Measurements from ENCODE around the gene ZDHHC3.
"Not testable (repeated sequence)": the region's sequence is repeated elsewhere in the genome, so short reads cannot be mapped to it uniquely, and the experiment has no call there.

Gene ZDHHC3

DNA sequence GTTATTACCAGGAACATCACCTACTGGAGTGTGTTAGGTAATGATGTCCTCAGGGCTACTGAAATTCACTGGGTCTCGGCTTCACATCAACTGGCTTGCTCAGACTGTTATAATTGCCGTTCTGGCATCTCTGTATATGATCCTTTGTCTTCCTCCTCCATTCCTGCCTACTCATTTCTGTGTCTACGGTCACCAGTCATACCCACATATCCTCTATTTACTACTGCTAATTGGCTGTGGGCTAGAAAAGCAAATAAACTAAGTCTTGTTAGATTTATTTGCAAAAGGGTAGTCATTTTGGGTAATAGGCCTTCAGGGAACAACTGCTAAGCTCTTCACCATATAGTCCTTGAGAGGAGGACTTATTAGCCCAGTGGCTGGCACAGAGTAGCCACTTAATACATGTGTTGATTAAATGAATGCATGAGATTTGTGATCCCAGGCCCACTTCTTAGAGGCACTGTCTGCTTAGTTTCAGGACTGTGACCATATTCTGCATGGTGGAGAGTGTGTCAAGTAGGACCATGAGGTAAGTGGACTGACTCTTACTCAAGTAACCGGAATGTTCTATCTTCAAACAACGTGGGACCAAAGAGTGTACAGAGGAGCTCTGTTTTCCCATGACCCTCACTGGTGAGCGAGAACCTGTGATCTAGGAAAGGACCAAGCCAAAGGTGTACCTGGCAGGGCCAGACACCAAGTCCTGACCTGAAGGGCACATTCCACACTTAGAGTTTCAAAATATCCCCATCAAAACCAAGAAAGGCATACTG lies 13.2 kb downstream of the ZDHHC3 start:
- no peak for DNase-seq

DNA sequence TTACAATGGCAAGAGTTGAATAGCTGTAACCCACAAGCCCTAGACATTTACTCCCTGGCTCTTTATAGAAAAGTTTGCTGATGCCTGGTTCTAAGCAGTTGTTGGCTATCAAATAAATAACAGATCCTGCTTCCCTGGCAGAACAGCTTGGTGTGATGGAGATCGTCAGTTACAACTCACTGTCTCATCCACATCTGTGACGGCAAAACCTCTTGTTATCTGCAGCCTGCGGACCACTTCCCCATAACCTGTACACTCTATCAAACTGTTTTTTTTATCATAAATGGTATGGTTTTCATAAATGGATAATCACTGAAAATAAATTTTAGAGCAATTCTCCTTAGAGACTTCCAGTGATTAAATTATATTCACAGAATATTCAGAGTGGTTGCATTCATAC lies 14.1 kb downstream of the ZDHHC3 start:
- DNase-seq: no peak

DNA sequence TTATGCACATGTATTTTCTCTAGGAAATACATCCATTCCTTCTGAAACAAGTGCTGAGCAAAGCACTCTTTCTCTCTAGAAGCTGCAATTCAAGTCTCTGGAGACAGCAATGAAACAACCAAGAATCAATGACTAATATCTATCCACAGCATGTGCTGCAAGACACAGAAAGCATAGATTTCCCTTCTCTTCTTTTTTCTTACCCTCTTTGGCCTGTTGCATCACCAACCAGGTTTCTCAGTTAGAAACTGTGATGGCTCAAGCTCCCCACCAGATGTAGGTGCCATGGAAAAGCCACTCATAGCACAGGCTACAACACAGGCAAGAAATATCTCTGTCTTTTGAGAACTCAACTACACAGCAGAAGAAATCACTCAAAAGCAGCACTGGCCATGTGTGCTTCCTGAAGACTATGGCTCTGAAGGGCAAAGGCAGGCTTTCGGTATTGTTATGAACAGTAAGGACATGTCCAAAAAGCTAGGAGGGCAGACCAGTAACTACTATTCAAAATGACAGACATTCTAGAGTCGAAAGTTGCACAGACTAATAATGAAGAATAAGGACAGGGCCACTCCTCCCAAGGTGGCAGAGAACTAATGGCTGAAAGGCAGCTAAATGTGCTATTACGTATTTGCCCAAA lies 15.5 kb downstream of the ZDHHC3 start:
- no peak for DNase-seq

DNA sequence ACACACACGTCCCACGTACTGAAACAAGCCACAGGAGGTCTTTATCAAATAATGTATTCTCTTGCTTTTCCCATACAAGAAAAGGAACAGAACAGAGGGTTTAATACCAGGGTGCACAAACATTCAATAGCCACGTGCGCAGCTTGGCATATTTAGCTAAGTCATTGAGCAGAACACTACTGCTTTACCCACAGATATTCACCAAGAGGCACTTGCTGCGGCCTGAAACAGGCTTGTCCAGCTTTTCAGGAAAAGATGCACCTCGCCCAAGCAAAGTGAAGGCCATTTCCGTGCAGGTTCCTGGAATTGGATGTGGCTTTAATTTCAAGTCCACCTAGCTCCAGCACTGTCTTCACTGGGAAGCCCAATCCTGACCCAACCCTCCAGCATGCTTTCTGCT lies 17.6 kb downstream of the ZDHHC3 start:
- DNase-seq: no peak

DNA sequence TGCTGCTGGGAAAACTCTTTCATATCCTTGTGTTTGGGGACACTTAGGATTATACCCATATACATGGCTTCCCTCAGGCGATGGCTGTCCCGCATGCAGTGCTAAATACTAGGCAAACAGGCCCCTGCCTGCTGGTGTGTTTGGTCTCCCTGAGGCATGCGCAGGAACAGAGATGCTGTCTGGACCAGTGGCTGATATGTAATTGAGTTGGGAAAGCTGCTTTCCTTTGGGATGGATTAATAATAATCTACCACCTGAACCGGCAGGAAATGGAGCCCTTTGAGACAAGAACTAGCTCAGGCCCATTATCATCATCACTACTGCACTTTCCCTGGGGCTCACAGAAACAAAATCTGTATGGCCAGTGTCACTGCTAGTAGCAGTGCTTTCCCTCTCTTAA lies 18.0 kb downstream of the ZDHHC3 start:
- no peak for DNase-seq

DNA sequence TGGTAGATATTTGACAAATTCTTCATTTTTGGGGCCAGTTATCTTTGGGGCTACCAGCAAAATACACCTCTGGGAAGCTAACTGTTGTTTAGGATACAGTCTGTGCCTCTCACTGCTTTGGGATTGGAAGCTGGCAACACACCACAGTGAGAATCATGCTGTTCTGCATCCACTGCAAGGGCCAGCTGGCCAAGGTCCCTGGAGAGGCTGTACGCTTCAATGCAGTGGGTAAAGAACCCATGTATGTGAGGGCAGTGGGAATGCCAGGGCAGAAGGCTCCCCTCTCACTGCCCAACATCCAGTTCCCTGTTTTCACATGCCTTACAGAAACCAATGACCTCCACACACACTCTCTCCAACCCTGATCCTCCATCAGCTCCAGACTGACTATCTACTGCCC lies 20.1 kb downstream of the ZDHHC3 start:
- peak; percentile 67 to 83 for DNase-seq

DNA sequence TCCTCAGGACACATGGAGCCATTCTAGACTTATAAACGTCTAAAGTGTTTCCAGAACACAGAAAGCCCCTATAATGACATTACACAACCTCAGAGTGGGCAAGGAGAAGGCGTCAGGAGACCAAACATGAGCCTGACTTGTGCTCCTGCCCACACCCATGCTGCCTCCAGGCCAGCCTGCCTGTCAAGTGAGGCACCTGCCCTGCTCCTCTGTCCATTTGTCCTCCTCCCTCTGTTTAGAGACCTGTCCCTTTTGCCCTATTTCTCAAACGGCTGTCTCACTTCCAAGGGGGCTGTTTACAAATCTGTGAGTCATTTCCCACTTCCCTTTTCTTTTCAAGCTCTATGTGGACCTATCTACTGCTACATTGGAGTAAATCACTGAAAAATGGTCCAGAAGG lies 21.0 kb downstream of the ZDHHC3 start:
- DNase-seq: peak in 1 of 2 experiments; percentile 22

DNA sequence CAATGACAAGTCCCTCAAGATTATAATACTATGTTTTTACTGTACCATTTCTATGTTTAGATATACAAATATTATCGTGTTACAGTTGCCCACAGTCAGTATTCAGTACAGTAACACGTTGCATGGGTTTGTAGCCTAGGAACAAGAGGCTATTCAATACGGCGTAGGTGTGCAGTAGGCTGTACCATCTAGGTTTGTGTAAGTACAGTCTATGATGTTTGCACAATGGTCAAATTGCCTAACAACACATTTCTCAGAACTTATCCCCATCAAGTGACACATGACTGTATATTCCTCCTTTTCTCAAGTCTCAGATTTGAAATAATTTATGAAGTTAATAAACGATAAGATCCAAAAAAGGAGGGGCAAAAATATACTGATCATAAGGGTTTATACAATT lies 21.7 kb downstream of the ZDHHC3 start:
- peak; percentile 88 to 92 for DNase-seq

DNA sequence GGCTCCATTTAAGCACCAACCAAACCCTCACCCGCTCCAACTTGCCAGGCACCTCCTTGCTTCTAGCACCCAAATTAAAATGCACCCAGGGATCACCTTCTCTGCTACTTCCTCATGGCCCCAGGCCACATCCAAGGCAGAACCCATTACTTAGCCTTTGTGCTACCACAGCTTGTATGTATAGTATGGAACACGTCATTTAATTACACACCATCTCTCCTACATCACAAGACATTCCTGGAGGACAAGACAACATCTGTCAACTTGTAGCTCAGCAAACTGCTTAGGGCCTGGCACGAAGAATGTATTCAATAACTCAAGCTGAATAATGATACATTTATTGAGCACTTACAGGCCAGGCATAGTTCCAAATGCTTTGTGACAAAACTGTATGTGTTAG lies 23.3 kb downstream of the ZDHHC3 start:
- DNase-seq: no peak

DNA sequence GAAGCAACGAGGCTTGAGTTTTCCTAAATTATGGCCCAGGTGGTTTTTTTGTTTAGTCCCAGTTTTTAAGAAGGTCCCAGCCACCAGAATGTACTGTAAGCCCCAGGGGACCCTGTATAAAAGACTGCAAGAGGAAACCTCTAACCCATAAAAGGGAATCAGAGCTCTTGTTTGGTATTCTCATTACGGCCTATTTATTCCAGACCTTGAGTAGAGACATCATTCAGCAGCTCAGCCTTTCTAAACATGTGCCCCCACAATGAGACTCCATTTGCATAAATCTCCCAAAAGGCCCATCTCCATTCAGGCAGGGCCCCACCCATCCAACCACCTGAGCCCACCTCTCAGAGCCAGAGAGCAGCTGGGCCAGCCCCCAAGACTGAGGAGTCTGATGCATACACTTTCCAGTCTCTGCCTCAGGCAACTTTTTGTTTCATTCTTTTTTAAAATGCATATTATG lies 25.7 kb downstream of the ZDHHC3 start:
- peak in 1 of 2 experiments; percentile 6 for DNase-seq

DNA sequence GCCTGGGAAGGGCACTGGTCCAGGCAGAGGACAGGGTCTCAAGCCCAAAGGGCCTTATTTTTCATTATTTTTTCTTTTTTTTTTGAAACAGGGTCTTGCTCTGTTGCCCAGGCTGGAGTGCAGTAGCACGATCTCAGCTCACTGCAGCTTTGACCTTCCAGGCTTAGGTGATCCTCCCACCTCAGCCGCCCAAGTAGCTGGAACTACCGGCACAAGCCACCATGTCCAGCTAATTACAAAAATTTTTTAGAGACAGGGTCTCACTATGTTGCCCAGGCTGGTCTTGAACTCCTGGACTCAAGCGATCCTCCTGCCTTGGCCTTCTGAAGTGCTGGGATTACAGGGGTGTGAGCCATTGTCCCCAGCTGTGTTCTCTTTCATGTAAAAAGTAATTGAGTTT lies 26.2 kb downstream of the ZDHHC3 start:
- not testable (repeated sequence) for DNase-seq

DNA sequence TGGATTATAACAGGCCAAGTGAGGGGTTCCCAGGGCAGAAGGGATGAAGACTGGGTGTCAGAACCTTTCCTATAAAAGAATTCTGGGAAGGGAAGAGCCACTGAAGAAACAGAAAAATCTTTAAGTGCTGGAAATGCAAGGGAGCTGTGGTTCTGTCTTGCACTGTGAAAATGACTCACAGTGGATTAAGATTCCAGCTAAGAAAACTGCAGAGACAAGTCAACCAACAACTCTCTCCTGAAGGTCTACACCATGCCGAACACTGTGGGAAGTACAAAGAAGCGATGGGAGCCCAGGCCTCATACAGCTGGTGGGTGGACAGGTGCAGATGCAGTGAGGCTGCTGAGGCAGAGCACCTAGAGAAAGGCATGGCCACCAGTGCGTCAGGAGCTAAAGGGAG lies 27.7 kb downstream of the ZDHHC3 start:
- DNase-seq: no peak

DNA sequence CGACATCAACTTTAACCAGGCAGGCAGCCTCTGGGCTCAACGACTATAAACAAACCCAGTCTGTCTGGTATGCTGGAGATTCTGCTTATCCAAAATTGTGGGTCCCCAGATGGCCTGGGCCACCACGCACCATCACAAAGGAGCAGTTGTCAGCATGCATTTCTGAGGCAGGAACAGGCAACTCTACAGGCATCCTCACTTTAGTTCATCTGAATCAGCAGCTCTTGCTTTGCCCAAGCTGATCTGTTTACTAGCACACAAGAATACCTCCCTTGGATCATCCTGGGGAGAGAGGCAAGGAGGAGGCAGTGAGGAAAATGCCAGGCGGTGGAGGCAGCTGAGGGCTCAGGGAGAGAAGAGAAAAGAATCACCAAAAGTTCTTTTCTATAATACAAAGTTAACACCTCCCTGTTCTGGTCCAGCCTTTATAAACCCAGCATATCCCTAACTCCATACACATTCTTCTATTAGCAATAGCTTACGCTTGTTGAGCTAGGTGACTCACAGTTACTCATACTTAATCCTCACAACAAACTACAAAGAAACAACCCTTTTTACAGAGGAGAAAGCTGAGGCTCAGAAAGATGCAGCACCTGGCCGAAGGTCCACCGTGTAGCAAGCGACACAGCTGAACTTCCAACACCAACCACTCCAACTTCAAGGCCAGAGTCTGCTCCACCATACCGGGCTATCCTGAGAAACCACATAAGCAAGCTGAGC lies 33.6 kb downstream of the ZDHHC3 start:
- no peak for DNase-seq

DNA sequence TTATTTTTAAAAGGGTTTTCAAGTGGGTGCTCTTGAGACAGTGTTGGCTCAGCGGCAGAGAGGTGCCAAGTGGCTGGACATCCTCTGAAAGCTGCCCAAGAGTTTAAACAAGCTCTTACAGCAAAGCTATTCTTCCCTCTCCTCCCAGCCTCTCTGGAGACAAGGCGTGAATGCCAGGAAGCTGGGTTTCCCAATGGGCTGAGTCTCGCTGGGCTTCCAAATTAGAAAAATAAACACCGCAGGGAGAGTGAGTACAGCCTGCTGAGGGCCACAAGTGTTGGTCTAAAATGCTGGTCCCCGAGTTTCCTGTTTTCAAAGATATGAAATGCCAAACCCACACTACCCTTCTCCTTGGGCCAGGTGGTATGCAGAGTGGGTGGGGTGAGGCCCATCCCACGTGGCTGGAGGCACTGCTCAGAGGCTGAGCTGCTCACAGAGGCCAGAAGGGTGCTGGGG lies 36.4 kb downstream of the ZDHHC3 start:
- no peak for DNase-seq

DNA sequence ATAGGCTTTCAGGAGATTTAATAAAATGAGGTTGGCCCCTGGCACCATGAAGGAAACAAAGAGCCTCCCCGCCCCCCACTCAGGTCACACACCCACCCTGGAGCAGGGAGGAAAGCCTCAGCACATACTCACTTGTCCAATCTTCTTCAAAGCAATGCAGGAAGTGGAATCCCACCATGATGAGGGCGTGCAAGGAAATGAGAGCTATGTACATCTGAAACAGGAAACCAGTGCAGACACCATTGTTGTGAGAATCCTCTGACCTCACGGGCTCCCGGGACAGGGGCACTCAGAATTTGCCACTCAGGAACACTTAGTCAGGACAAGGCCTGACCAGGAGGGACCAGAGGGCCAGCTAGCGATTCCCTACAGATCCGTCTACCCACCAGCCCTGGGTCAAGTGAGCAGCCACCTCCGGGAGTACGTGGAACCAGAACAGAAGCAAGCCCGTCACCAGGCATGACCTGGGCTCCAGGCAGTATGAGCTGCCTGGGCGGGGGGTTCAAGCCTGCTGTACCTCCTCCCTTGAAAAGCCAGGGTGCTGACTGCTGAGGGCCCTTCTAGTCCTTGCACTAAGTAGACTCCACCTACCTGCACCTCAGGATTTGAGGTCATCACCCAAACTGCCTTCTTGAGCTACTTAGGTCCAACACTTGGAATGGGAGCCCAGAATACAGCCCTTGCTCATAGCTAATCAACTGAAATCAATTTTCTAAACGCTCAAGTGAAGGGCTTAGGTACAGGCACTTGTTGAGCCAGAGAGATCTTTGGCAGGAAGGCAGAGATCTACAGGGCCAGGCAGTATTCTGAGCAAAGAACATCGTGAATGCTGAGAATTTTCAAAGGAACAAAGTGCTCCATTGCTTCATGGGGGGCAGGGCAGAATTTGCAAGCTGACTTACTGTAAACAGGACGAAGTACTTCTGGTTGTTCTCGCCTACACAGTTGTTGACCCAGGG lies 42.7 kb downstream of the ZDHHC3 start:
- DNase-seq: no peak

DNA sequence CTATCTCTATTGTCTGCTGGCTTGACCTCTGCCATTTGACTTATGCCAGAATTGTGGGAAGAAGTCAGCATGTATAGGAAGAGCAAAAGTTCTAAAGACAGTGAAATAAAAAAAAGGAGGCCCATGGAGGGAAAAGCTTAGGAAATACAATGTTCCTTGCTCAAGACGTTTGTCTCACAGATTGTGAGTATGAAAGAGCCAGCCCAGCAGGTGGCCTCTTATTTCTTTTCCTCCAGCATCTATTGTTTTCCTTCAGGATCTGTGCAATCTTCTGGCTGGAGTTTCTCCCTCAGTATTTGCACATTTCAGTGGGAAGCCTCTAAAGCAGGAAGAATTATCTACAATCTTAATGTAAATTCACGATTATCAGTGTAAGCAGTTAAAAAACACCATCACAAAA lies 43.7 kb downstream of the ZDHHC3 start:
- no peak for DNase-seq

DNA sequence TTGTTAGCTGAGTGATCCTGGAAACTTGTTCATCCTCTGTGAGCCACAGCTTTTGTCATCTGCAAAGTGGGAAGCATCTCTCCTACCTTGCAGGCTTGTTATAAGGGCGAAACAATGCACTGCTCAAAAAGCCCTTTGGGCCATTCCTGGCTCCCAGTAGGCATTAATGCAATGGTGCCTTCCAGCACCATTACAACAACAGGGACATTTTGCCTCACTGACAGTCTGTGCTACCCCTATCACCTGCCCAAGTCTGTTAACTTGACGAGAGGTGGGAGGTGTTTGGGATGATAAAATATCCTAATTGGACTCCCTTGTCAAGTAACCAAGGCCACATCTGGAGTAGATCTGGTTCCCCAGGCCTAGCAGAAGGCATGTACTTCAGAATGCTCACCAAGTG lies 44.2 kb downstream of the ZDHHC3 start:
- no peak for DNase-seq

DNA sequence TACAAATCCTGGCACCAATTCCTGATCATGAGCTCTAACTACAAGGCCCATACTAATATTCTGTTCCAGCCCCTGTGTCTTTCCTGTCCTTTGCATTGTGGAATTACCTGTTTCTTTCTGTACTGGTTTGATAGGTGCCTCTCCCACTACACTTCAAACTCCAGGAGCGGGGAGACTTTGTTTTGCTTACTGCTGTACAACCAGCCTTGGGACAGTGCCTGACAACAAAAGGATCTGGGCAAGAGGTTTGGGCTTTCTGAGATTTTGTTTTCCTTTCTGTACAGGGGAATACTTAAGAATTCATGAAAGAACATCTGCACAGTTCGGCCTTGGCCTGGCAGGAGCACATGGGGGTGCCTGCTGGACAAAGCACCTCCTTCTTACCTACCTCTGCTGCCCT lies 45.1 kb downstream of the ZDHHC3 start:
- no peak for DNase-seq

DNA sequence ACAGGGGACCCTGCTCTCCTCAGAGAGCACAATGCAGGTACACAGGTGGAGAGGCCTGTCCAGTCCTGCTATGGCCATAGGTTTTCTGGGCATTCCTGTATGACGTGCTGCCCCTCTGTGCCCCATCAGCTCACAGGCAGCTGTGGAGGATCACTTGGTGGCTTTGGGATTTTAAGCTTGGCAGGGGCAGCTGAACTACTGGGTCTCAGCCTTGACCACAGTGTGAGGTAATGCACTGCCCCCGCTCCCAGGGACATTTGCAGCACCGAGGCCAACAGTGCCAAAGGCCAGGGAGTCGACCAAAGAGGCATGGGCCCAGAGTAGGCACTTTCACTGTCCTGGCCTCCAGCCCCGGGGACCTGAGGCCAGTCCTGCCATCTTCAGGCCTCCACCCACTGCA lies 46.2 kb downstream of the ZDHHC3 start:
- DNase-seq: no peak

DNA sequence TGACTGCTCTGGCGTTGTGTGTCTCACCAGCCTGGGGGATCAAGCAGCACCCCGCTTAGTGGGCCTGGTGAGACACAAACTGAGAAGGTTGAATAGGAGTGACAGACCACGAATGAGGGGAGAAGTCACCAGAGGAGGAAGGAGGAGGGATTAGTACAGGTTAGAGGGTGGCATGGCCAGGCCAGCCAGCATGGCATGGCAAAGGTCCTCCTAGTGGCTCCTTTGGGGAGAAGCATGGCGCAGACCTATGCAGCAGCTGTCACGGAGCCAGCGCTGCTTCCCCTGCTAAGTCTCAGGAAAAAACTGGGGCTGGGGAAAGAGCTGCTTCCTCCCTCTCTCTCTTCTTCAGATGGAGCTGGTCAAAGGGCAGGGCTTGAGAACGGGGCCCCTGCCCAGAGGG lies 48.6 kb downstream of the ZDHHC3 start:
- no peak for DNase-seq

DNA sequence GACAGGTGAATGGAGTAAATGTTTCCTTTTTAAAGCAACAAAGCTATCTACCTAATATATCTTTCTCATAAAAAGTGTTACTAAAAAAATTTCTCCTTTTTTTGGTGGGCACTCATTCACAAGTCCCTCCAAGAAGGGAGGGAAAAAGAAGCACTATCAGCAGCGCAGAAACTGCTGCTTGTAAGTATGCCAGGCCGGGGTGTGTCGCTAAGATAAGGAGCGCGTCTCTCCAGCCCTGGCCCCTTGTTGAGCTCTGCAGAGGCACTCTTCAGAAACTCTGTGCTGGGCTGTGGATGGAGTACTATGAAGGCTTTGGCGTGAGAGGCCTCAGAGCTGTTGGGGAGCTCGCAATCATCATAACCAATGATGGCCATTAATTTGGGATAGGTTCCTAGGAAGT lies 49.1 kb downstream of the ZDHHC3 start:
- DNase-seq: no peak

DNA sequence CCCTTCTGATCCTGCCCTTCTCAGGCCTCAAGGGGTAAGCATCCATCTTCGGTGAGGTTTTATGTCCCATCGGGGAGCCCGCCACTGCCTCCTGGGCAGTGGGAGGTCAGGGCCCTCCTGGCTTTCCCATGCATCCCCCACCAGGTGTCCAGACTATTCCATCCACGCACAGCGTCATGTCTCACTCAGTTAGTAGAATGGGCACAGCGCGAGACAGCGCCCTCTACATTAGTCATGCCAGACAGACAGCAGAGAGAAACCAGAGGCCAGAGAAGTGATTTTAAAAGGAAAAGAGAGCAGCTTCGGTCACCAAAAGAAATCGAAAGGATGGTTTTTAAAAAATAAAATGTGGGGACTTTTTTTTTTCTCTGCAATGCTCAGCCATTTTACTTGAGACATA lies 49.8 kb downstream of the ZDHHC3 start:
- DNase-seq: no peak

All from NCI-H526 (cell line).